ENCODE results near the gene MTCH1.

Gene MTCH1

GRCh38 chr6:37027811-37028469 is 41.9 kb upstream of the MTCH1 start:
- DNase-seq (ENCODE audit: extremely low read depth, low read depth), result no peak
- no peak for TF ChIP-seq CTCF (IDR thresholded peaks at IDR 0.05; ENCODE audit: low read depth, low read length)

GRCh38 chr6:37027036-37027720 is 41.2 kb upstream of the MTCH1 start:
- no peak for DNase-seq (ENCODE audit: extremely low read depth, low read depth)
- no peak for TF ChIP-seq CTCF (IDR thresholded peaks at IDR 0.05; ENCODE audit: low read depth, low read length)

- no peak for TF ChIP-seq CTCF (IDR thresholded peaks at IDR 0.05; ENCODE audit: low read depth, low read length)
- no peak for DNase-seq (ENCODE audit: extremely low read depth, low read depth)
These were observed 39.8 kb upstream of the MTCH1 start for GRCh38 chr6:37025621-37026466.

- DNase-seq (ENCODE audit: extremely low read depth, low read depth), result peak; percentile 34
- no peak for TF ChIP-seq CTCF (IDR thresholded peaks at IDR 0.05; ENCODE audit: low read depth, low read length)
These were observed 38.8 kb upstream of the MTCH1 start for GRCh38 chr6:37024656-37025337.

- DNase-seq (ENCODE audit: extremely low read depth, low read depth), result no peak
- no peak for TF ChIP-seq CTCF (IDR thresholded peaks at IDR 0.05; ENCODE audit: low read depth, low read length)
These were observed 36.3 kb upstream of the MTCH1 start for GRCh38 chr6:37022135-37022863.

- DNase-seq (ENCODE audit: extremely low read depth, low read depth), result no peak
- TF ChIP-seq CTCF (IDR thresholded peaks at IDR 0.05; ENCODE audit: low read depth, low read length), result peak; percentile 58
These were observed 35.5 kb upstream of the MTCH1 start for GRCh38 chr6:37021356-37022129.

All from AG09319 (cell line).